IPS DF 6.9 (cell line): ENCODE results near the gene ZNF184.

Source experiments
- DNase-seq: peaks from one replicate; pipeline ENCODE4 v3.0.0-alpha.2; 2013; ENCODE audit warnings: low read depth, low spot score
- H3K27ac ChIP-seq: one replicate; pipeline ENCODE4 v1.5.1; 2013; ENCODE audit warnings: low read length, control low read depth
- H3K27me3 ChIP-seq: 2 replicates; pipeline ENCODE4 v1.6.1; 2013; ENCODE audit warnings: mild to moderate bottlenecking, low read length; ENCODE audit not compliant: control insufficient read depth, insufficient read depth
- H3K36me3 ChIP-seq: 2 replicates; pipeline ENCODE4 v1.6.1; 2013; ENCODE audit warnings: low read length; ENCODE audit not compliant: control insufficient read depth, insufficient read depth
- H3K4me1 ChIP-seq: 2 replicates; pipeline ENCODE4 v1.6.1; 2013; ENCODE audit warnings: low read length; ENCODE audit not compliant: control insufficient read depth, insufficient read depth
- H3K4me3 ChIP-seq: 2 replicates; pipeline ENCODE4 v1.5.1; 2013; ENCODE audit warnings: mild to moderate bottlenecking, low read length
- H3K9me3 ChIP-seq: 2 replicates; pipeline ENCODE4 v1.6.1; 2013; ENCODE audit warnings: low read length, inconsistent platforms; ENCODE audit not compliant: control insufficient read depth, insufficient read depth
- WGBS: extraction: QIAGEN DNeasy Blood & Tissue Kit; methylation state at CpG from one replicate; pipeline ENCODE4 v1.1.7; 2013; ENCODE audit warnings: mixed read lengths, missing lambda C conversion rate; ENCODE audit not compliant: insufficient read length, insufficient coverage; 5-methylcytosine and 5-hydroxymethylcytosine counted together

The ZNF184 gene

DNA sequence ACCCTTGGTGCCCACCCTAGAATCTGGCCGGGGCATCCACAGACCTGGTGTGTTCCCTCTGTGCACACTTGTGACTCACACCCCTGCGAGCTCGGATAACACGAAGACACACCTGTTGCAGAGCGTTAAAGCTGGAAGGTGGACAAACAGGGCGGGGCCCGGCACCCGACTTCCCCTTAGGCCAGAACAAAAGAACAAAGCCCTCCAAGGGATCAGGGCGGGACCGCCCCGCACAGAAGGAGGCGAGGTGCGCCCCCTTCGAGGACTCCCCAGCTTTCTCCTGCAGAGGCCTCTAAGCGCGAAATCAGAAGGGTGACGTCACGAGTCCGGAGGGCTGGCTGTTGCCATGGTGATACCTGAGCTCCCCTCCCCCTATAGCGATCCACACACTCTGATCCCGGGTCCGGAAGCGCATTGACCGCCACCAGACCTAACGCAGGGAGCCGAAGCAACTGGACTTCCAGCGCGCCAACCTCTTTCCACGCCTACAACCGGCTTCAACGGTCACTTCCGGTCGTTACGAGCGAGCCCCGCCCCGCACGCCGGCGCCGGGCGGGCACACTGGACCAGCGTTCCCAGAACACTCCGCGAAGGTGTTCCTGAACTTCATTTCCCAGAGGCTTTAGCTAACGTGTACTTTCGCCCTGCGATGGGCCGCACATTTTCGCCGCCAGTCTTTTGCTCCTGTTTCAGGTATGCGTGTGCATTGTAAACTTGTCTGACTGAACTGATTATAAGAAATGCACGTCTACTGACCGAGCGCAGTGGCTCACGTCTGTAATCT is at the start of gene ZNF184:
Gene ZNF184, minus strand, starts transcription at position 489 of the 784 bp plus-strand sequence. CDS start 811 bp downstream, outside the sequence.
- Histone ChIP-seq H3K36me3 (no peaks in the 10 kb centered on the region), H3K27ac (no peak within 1 kb of the TSS), H3K9me3 (no peaks in the 10 kb centered on the region), H3K27me3 (no peaks in the 10 kb centered on the region), H3K4me1 (no peaks in the 10 kb centered on the region), H3K4me3 (peak within 1 kb of the TSS; percentile 93)
- peak; percentile 96 for DNase-seq
- WGBS = no CpG with 5 or more reads among the region's 56 CpGs

DNA sequence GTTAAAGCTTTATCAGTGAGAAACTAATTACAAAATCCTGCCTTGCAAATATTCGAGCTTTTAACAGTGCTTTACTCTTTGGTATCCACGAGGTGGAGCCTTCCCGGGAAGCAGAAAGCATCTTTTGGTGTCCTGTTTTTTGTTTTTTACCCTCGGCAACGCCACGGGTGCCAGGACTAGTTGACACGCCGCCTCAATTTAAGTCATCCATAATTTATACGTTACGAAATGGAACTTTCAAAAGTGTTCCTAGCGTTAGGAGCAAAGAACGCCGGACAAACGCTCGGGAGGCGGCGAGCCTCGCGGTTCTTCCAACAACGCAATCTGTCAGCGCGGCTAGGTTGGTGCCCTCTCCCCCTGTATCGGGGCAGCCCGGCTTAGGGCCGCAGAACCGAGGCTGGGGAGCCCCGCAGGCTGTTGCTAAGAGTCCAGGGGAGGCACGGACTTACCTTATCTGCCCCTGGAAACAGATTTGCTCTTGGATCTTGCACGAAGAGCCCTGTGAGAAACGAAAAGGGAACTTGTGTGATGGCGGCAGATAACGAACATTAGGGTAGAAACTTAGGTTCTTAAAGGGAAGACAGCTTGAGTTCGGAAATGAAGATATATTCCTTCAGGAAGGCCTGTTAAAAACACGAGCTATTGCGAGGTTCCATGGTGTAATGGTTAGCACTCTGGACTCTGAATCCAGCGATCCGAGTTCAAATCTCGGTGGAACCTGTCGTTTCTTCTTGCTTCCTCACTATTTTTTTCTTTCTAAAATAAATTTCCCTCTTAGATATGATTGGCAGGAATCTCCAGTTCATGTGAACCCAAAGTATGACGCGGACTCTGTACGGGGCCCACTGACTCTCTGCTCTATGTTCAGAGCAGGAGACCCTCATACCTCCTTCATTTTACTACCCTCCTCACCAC is 46.2 kb upstream of the ZNF184 start:
- Histone ChIP-seq H3K27me3 (no peaks in the 10 kb centered on the region; the same call in 1 of the 2 replicates), H3K4me1 (no peaks in the 10 kb centered on the region), H3K4me3 (peak overlapping the region; percentile 90), H3K36me3 (no peaks in the 10 kb centered on the region), H3K9me3 (no peaks in the 10 kb centered on the region), H3K27ac (no peak overlapping the region)
- no CpG with 5 or more reads among the region's 42 CpGs for WGBS
- DNase-seq = peak; percentile 52

DNA sequence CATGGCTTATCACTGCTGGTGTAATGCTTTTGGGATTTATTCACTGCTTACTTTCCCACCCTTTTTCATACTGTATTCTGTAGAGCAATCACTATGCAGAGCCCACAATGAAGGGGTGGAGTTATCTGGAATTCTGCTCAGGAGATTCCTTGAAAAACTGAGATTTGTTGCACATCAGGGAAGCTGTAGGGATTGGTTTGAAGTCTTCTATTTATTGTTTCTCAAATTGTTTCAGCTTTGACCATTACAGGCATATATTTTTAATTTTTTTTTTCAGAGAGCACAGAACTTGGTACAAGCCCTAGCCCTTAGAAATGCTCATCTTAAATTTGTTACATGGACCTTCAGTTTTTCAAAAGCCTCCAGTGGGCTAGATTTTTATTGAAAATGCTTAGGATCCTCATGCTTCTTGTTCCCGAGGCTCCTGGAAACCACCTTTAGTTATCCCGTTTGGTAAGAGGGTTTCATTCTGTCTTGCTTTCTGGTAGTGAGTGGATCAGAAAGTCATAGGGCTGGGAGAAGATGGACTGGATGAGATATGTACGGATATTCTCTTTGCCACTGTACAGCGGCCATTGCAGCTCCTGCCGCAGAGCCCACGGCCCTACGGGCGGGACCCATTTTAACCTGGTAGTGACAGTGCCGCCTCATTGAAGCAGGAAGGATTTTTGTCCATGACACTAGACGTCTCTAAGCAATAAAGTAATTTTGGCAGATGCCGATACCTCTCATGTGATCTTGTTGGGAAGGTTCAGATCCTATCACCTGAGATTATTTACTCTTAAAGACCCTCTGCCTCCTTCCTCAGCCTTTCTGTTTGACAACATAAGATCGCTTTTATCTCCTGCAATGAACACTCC is 45.3 kb upstream of the ZNF184 start:
- H3K9me3 ChIP-seq = no peaks in the 10 kb centered on the region
- no CpG with 5 or more reads among the region's 12 CpGs for WGBS
- H3K4me1 ChIP-seq = no peaks in the 10 kb centered on the region
- H3K4me3 ChIP-seq = peak overlapping the region; percentile 90; the same call in 1 of the 2 replicates
- no peak overlapping the region for H3K27ac ChIP-seq
- no peak for DNase-seq
- no peaks in the 10 kb centered on the region for H3K36me3 ChIP-seq
- H3K27me3 ChIP-seq = no peaks in the 10 kb centered on the region; the same call in 1 of the 2 replicates

DNA sequence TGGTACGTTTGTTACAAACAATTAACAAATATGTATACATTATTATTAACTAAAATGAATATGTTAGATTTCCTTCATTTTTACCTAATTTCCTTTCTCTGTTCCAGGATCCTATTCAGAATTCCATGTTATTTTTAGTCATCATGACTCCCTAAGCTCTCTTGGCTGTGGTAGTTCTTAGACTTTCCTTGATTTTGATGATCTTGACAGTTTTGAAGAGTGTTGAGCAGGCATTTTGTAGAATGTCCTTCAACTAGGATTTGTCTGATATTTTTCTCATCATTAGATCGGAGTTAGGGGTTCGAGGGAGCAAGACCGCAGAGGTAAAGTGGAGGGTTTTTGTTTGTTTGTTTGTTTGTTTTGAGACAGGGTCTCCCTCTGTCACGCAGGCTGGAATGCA is 44.3 kb upstream of the ZNF184 start:
- H3K27me3 ChIP-seq = no peaks in the 10 kb centered on the region; the same call in 1 of the 2 replicates
- no peak overlapping the region for H3K4me3 ChIP-seq
- H3K4me1 ChIP-seq = peaks cover under 1% of the 10 kb centered on the region; the same call in 1 of the 2 replicates
- H3K9me3 ChIP-seq = no peaks in the 10 kb centered on the region
- DNase-seq = no peak
- no CpG with 5 or more reads among the region's 5 CpGs for WGBS
- no peaks in the 10 kb centered on the region for H3K36me3 ChIP-seq
- no peak overlapping the region for H3K27ac ChIP-seq

DNA sequence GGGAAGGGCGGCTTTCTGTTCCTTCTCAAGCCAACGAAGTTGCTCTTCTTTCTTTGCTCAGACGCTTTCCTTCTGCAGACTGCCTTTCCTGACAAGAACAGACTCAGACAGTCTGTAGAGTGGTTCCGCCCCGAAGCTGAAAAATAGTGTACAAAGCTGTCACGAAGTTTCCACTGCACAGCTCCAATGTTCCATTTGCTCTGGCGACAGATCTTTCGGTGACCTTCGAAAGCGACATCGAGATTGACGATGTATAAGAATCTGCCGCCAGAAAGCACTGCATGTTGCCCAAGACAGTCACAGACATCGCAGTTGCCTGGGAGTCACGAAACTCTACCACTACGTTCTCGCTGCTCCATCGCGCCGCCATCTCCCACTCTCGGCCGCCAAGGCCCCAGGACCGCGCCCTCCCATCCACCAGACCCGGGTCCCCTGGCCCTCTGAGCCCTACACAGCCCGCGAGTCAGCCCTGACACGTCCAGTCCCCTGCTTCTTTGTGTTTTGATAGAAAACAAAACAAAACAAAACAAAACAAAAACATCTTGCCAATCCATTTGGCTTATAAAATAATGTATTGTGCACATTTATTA is 42.1 kb upstream of the ZNF184 start:
- Histone ChIP-seq H3K27me3 (no peaks in the 10 kb centered on the region; the same call in 1 of the 2 replicates), H3K9me3 (no peaks in the 10 kb centered on the region), H3K36me3 (no peaks in the 10 kb centered on the region), H3K27ac (no peak overlapping the region), H3K4me3 (peak overlapping the region; percentile 16; the same call in 1 of the 2 replicates), H3K4me1 (peaks cover 3% of the 10 kb centered on the region; the same call in 1 of the 2 replicates)
- DNase-seq = no peak
- WGBS = no CpG with 5 or more reads among the region's 28 CpGs

DNA sequence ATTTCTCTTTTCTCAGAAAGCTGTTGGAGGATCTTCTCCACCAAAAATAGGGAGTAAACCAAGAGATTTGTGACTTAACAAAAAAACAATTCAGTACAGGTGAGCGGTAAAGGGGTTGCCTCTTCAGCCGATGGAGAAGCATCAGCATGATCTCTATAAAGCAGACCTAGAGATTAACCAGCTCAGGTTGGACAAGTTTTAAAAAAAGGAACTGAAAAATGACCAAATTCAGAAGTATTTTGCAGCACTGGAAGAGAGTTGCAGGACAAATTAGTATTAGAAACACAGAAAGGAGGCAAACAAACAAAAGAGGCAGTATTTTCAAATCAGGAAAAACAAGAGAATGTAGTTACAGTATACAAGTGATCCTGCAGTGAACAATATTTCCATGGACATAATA is 39.6 kb upstream of the ZNF184 start:
- Histone ChIP-seq H3K27ac (no peak overlapping the region), H3K27me3 (no peaks in the 10 kb centered on the region; the same call in 1 of the 2 replicates), H3K4me3 (no peak overlapping the region), H3K36me3 (no peaks in the 10 kb centered on the region), H3K9me3 (no peaks in the 10 kb centered on the region), H3K4me1 (peaks cover 3% of the 10 kb centered on the region; the same call in 1 of the 2 replicates)
- DNase-seq = no peak
- no CpG with 5 or more reads among the region's 2 CpGs for WGBS

DNA sequence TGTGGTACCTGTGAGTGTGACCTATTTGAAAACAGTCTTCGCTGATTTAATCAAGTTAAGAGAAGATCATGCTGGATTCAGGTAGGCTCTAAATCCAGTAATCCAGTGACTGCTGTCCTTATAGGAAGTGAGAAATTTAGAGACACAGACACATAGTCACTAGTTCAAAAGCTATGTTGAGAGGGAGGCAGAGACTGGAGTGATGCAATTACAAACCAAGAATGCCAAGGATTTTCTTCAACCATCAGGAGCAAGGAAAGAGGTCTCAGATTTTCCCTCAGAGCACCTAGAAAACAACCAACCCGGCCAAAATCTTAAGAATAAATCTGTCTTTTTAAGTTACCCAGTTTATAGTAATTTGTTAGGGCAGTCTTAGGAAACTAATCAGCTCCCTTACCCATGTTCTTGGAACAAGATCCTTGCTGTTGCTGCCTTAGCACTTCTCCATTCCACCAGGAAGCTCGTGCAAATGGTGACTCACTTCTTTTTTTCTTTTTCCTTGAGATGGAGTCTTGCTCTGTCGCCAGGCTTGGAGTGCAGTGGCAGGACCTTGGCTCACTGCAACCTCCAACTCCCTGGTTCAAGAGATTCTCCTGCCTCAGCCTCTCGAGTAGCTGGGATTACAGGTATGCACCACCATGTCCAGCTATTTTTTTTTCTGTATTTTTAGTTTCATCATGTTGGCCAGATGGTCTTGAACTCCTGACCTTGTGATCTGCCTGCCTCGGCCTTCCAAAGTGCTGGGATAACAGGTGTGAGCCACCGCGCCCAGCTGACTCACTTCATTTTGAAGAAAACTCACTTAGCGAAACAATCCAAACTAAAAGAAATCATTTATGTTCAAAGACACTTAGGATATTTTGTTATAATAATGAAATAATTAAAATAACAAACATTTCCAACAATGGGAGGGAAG is 34.4 kb upstream of the ZNF184 start:
- H3K27ac ChIP-seq = no peak overlapping the region
- no peak overlapping the region for H3K4me3 ChIP-seq
- peaks cover 3% of the 10 kb centered on the region; the same call in 1 of the 2 replicates for H3K4me1 ChIP-seq
- H3K9me3 ChIP-seq = no peaks in the 10 kb centered on the region
- H3K36me3 ChIP-seq = no peaks in the 10 kb centered on the region
- WGBS = no CpG with 5 or more reads among the region's 9 CpGs
- no peaks in the 10 kb centered on the region for H3K27me3 ChIP-seq
- DNase-seq = no peak

DNA sequence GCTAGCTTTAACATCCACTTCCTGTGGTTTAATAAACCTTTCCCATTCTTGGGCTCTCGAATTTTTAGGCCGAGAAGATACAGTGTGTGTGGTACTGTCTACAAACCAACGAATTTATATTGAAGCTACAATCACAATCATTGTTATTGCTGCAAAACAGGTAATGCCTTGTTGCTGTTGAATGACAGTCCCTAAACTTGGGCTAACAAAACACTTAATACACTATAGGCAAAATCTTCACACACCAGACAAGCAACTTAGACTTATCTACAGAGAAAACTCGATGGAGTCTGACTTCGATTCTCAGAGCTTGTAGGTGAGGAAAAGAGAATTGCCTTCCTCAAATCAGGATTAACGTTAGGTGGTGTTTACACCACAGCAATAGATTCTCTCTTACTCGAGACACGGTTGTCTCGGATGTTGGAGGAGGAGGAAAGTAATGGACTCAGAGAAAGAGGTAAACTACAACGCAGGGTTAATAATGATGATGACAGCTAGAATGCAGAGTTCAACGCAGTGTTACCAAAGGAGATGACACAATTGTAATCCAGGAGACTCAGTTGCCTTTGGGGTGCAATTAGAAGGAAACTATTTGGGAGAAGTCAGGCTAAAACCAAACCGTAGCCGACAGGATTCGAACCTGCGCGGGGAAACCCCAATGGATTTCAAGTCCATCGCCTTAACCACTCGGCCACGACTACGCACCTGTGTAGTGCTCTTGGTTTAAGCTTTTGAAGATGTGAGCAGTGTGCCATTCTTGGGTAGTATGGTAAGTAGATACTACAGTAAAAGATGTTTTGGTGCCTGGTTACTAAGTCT is 32.5 kb upstream of the ZNF184 start:
- Histone ChIP-seq H3K4me1 (no peaks in the 10 kb centered on the region), H3K36me3 (no peaks in the 10 kb centered on the region), H3K9me3 (no peaks in the 10 kb centered on the region), H3K4me3 (no peak overlapping the region), H3K27me3 (no peaks in the 10 kb centered on the region), H3K27ac (no peak overlapping the region)
- DNase-seq = peak; percentile 64
- no CpG with 5 or more reads among the region's 20 CpGs for WGBS
